Stimulated activated CD4-positive, alpha-beta T cell treated with anti-CD3 and anti-CD28 coated beads, TNF-alpha, amount 100 ng/mL, for 4 hours (primary cell): ENCODE results near the gene FEV.

ENCODE experiments used
- DNase-seq, 3 experiments: peaks; one replicate each; pipeline ENCODE4 v3.0.0-alpha.2; 2020; ENCODE audit warnings: low read depth in 3 of 3

Gene FEV

GRCh38 chr2:218985021-218985324 lies at the start of gene FEV:
Gene FEV (minus strand): TSS chr2:218985184. CDS start chr2:218985075, 109 bp downstream.
- DNase-seq = no peak

- no peak for DNase-seq
Measured at GRCh38 chr2:219032051-219032745, 47.2 kb upstream of the FEV start.

DNA sequence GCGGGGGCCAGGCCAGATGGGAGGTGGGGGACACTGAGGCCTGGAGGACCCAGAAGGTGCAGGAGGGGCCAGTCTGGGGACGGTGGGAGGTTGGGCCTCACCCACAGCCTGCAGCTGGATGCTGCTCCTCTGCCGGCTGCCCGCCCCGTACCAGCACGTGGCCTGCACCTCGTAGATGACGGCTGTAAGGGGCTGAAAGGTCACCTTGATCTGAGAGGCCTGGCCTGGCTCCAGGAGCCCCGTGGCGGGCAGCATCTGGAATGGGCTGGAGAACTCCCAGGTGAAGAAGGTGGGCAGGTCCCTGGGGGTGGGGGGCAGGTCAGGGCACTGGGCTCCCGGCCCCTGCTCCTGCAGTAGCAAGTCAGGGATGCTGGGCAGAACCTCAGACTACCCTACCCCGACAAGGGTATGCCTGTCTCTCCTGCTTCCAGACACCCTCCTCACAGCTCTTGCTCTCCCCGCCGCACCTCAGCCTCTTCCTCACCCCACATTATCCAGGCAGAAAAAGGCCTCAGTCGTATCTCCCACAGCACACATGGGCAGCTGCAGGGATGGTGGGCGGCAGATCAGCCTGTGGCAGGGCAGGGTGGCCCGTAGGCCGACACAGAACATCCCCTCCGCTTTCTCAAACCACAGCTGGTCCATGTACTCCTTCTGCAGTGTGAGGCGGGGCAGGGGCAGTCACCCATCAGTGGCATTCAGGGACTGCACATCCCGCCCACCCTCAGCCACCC lies 46.2 kb upstream of the FEV start:
- no peak for DNase-seq

GRCh38 chr2:219030177-219030940 lies 45.4 kb upstream of the FEV start:
- DNase-seq = no peak

DNA sequence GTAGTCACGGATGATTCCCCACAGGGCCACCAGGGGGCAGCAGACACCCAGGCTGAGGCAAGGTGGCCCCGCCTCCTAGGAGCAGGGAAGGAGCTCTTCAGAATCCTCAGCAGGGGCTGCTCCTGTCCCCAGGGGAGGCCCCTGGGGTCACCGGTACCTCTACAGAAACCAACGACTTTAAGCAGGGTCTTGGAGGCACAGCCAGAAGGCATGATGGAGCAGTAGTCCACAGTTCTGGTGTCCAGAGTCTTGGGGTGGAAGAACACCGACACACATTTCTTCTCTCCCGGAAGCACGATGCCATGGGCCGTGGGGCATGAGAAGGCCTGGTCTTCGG lies 44.8 kb upstream of the FEV start:
- peak; percentile 55 to 64 (median 63) for DNase-seq

GRCh38 chr2:219028996-219029828 lies 44.2 kb upstream of the FEV start:
- no peak for DNase-seq

DNA sequence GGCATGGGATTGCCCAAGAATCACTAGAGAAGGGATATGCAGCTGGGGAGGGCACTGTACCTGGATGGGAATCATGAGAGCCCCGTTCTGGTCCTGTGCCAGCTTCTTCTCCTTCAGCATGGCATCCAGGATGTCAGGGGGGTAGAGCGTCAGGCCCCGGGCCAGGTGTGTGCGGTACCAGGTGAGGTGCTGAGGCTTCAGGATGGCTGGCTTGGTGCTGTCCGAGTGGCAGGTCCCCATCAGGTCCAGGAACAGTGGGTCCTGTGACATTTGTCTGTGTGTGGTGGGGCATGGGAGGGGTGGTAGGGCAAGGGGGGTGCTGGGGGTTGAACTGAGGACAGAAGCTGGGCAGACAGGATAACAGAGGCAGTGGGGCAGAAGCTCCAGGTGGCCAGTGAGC lies 43.2 kb upstream of the FEV start:
- DNase-seq = no peak

DNA sequence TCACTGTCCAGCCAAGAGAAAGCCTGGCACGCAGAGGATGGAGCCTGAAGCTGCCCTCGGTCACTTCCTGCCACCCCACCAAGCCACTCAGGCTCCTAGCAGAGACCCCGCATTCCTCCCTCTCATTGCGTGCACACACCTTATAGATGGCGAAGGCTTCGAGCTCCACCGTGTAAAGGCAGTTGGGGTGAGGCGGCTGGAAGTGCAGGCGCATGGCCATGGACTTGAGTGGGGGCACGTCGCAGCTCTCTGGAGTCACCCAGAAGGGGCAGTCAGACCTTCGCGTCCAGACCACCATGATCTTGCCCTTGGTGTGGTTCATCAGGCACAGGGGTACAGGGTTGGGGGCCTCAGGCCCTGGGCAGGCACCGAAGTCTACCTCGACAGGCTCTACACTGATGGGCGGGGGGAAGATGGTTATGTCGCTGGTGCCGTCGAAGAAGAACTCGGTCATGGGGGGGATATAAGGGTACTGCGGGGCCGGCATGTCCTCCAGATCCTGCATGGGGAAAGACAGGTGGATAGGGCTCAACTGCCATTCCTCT lies 42.6 kb upstream of the FEV start:
- DNase-seq = no peak

- DNase-seq = no peak
Measured at GRCh38 chr2:219026946-219027345, 42.0 kb upstream of the FEV start.

DNA sequence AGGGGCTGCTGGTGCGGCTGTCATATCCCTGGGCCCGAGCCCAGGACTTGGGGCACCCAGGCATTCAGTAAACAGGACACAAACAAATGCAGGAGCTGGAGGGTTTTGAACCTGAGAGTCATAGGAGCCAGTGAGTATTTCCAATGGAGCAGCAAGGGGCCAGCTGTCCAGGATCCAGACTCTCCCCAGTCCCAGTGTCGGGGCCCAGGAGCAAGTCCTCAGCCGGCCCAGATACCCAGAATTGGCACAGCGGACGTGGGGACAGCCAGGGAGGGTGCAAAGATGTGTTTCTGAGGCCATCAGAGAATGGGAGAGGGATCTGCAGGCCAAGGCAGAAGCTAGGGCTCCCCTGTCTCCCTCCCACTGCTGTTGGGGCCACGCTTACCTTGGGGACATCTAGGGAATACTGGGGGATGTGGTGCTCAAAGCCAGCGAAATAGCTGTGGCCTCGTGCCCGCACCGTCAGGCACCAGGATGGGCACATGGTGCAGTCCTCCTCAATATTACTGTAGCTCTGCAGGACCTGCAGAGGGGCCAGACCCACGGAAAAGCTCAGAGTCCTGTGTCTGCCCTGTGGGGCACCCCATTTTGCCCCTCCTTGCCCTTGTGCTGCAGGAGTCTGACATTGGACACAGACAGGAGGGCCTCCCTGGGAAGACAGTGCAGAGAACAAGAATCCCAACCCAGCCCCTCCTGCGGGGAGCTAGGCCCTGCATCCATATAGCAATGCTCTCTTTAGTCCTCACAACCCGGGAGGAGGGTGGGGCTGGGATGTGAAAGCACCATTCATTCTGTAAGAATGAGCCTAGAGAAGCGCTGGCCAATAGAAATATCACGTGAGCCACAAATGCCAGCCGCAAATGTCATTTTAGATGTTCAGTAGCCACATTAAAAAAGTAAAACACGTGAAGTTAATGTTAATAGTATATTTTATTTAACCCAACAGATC lies 40.9 kb upstream of the FEV start:
- no peak for DNase-seq

- no peak for DNase-seq
Measured at GRCh38 chr2:219024059-219024458, 39.1 kb upstream of the FEV start.

GRCh38 chr2:219023045-219023605 lies 38.1 kb upstream of the FEV start:
- DNase-seq = no peak

DNA sequence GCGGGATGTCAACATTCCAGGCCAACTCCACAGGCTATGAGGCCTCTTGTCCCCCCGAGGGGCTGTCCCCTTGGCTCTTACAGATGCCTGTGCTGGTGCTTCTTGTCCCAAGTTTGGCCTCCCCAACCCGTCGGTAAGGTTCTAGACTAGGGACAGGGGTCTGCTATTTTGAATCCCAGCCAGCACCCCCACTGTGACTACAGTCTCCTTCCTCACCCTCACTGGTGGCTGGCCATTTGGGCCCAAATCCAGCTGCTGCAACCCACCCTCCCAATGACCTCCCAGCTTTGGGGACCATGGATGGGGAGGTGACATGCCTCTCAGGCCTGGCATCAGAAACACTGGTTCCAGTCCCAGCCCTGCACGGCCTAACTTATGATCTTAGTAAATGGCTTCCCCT lies 37.6 kb upstream of the FEV start:
- DNase-seq = no peak

DNA sequence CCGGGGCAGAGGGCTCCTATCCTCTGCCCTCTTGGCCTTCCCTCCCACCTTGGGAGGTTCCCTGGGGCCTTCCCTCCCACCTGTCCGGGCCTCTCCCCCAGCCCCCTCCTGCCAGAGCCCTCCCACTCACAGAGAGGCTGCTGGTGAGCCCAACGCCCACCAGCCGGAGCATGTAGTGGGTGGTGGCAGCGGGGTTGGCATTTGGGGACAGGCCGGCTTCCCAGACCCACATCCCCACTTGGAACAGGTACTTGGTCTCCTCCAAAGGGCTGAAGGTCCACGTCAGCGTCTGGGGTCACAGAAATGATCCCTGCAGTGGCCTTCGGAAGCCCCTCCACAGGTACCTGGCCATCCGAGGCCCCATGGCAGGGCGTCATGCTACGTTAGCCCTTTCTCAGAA lies 37.1 kb upstream of the FEV start:
- no peak for DNase-seq

- no peak for DNase-seq
Measured at GRCh38 chr2:219021591-219021990, 36.6 kb upstream of the FEV start.

DNA sequence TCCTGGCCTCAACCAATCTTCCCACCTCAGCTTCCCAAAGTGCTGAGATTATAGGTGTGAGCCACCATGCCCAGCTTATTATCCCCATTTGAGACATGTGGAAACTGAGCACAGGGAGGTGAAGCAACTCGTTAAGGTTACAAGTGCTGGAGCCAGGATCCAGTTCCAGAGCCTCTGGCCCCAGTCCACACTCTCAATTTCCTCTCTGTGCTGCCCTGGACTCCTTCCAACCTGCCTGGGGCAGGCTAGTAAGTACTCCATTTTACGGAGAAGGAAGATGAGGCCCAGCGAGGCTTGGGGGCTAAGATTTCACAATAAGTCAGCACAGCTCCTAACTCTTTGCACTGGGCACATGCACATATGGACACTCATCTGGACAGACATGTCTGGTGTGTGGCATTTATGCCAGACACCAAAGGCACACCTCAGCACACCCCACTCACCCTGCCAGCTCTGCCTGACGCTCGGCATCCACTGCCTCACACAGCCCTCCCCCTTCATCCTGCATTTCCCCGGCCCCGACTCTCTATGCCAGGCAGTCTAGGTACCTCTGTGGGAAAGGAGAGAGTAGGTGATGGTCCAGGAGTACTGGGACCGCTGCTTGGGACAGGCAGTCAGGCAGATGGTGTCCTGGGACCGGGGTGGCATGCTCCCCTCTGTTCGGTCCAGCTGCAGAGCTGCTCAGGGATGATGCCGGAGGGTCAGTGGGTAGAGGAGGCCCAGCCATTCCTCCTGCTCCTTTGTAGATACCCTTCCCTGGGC lies 35.8 kb upstream of the FEV start:
- no peak for DNase-seq

GRCh38 chr2:219019436-219019835 lies 34.5 kb upstream of the FEV start:
- no peak for DNase-seq

DNA sequence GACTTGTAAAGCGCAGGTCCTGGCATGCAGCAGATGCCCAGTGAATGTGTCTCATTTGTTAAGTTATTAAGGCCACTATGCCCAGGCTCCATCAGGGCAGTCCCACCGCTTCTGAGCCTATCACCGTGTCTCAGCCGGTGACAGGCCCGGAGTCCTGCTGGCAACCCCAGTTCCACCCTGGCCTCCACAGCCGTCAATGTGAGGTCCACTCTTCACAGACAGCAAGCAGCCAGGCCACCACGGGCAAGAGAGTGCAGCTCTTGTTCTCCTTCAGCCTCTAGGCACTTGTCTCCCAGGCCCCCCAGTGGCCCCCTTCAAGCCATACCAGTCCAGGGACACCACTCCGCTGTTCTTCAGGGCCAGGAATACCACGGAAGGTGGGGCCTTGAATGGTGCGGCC lies 33.7 kb upstream of the FEV start:
- DNase-seq = no peak

- DNase-seq = no peak
Measured at GRCh38 chr2:219018286-219018685, 33.3 kb upstream of the FEV start.
